Esophagus mucosa (tissue), 1 donor: ENCODE results near the gene PRODH2. TPM values are rescaled to one million over a fixed set of nuclear protein-coding genes. Genes with fewer than 3 reads are reported as not detected.
"Not testable (repeated sequence)": the region's sequence is repeated elsewhere in the genome, so short reads cannot be mapped to it uniquely, and the experiment has no call there.

Experiments
- ATAC-seq: fragments of 200-7000 bp; cut with Tn5 transposase; one replicate; pipeline ENCODE4 v1.9.1; 2020
- total RNA-seq: library from RNA; stranded (reverse); gene quantifications from one replicate; pipeline ENCODE4 v1.2.4, GENCODE V29; 2023
- donor health status: DM: yes; HTN: yes; CAD: no.

PRODH2 gene
- total RNA-seq, 1 donor from 2014 or later = not detected

DNA sequence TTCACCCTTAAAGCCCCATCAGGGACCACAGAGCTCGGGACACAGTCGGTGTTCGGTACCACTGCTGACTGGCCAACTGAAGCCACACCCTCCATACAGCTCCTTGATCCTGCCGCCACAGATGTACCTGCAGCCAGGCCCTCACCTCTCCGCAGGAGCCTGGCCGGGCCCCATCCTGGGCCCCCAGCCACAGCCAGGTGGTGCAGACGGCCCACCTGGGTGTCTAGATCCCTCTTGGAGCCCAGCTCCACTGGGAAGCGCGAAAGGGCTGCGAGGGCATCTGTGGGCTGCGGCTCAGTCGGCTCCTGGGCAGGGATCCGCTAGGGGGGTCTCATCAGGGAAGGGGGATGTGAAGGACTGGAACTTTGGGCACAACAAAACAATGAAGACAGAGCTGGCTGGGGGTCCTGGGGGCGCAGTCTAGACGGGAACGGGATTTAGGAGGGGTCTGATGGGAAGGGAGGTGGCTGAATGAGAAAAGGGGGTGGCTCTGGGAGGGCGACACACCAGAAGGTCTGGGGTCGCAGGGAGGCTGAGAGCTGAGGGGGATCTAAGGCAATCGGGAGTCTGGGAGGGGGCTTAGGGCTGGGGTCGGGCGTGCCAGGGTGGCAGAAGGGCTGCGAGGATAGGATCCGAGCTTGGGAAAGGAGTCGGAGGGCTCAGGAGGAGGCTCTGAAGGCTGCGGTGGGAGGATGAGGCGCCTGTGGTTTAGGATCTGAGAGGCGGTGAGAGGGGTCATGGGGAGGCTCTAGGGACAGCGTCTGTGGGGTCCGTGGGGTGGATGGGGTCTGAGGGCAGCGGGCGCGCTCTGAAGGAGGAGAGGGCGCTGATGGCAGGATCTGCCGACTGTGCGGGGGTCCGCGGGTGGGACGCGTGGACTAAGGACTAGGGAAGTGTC, 15.8 kb downstream of the PRODH2 start:
- peak; percentile 19 for ATAC-seq

DNA sequence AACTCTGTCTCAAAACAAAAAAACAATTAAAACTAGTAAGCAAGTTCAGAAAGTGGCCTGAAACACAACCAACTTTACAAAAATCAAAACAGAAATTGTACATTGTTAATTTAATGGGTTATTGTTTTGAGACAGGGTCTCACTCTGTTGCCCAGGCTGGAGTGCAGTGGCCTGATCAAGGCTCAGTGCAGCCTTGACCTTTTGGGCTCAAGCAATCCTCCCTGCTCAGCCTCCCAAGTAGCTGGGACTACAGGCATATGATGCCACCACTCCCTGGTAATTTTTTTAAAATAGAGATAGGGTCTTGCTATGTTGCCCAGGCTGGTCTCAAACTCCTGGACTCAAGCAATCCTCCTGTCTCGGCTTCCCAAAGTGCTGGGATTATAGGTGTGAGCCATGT, 17.1 kb downstream of the PRODH2 start:
- not testable (repeated sequence) for ATAC-seq

DNA sequence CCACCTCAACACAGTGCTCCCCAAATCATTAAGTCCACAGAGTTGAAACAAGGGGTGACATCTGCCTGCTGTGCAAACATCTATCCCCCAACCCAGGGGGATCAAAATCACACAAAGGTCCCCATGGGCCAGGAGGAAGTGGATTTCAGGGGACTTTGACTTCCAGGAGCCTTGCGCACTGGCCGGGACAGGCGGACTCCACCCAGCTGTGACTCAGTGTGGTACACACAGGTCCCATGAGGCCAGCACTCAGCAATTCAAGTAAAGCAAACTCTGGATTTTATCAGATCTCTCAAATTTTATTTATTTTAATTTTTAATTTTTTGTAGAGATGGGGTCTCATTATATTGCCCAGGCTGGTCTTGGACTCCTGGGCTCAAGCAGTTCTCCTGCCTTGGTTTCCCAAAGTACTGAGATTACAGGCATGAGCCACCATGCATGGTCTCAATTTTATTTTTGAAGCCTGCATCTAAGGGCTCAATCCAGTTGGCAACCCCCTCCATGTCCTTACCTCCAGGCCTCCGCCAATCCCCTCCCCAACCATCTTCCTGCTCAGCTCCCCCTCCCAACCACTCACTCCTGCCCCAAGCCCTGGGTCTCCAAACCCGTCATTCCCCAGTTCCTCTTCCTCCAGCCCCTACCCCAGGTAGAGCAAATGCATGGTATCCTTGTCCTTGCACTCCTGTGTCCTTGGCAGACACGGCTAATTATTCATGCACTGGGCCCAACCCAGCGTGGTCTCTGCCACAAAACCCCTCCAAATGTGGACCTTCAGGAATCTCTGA, 19.1 kb downstream of the PRODH2 start:
- ATAC-seq = no peak

DNA sequence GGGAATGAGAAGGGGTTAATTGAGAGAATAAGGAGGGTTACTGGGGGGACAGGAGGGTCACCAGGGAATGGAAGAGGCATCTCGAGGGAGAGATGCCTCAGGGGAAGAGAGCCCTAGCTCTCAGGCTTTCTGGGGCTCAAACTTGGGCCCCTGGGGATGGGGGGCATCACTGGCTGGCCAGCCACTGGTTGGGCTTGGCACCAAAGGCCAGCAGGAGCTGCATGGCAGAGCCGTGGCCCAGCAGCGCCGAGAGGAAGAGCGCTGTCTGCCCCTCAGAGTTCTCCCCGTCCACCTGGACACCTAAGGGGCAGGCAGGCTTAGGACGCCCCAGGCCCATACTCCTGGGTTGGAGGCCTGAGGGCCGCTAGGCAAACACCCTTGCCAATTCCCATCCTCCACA, 19.8 kb downstream of the PRODH2 start:
- ATAC-seq = no peak

DNA sequence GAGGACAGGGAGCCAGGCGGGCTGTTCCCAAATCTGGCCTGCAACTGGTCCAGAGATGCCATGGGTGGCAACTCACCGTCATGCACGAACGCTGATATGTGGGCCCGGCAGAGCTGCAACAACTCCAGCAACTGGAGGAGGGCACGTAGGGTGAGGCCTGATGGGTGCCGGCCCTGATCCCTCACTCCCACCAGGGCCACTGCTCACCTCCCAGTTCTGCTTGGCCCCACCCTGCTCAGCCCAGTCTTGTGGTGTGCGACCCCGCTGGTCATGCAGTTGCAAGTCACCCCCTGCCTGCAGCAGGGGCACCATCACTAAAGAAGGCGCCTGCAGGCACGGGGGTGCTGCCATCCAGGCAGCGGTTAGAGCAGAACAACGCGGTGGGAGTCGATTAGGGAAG, 20.3 kb downstream of the PRODH2 start:
- no peak for ATAC-seq

DNA sequence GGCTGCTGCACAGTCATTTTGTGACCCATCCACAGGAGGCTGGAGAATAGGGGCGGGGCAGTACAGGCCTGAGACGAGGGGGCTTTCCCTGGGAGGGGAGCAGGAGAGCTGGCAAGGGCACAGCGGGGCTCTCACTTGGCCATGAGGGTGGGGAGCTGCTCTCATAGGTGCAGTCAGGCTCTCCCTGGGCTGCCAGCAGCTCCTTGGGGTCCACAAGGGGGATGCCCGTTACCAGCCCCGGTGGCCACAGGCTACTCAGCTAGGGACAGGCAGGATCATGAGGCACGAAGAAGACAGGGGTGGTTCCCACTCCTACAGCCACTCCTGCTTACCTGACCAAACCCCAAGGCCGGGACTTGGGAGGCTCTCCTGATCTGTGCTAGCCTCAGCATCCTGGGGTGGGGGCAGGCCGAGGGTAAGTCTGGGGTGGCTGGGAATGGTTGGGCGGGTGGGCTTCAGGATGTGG, 20.8 kb downstream of the PRODH2 start:
- ATAC-seq = no peak

DNA sequence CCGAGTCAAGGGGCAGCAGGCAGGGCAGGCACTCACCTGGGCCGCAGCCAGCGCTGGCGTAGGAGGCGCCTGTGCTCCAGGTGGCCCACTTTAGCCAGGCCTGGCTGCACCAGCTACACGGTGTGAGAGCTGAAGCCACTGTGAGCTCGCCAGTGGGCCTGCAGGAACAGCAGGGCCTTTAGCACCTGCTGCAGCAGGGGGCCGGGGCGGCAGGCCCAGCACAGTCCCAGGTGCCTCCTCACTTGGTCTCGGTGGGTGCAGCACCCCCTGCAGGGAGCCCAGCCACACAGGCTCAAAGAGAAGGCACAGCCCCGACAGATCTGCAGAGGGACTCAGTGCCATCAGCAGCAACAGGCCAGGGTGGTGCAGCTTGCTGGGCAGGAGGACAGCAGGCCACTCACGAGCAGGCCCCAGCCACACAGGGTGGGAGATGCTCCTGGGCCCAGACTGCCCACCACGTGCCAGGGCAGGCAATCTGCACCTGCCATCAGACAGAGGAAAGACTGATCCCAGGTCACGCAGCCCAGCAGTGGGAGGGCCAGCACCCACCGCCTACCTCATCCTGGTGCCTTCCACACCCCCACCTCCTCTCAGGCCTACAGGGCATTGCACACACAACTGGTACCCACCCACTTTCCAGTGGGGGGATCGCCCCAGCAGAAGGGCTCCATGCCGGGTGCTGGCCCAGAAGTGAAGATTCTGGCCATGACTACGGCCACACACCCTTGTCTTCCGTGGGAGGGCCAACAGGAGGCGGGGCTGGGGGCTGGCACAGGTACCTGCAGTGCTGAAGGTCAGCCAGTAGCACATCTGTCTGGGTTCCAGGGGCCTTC, 21.4 kb downstream of the PRODH2 start:
- ATAC-seq = no peak

DNA sequence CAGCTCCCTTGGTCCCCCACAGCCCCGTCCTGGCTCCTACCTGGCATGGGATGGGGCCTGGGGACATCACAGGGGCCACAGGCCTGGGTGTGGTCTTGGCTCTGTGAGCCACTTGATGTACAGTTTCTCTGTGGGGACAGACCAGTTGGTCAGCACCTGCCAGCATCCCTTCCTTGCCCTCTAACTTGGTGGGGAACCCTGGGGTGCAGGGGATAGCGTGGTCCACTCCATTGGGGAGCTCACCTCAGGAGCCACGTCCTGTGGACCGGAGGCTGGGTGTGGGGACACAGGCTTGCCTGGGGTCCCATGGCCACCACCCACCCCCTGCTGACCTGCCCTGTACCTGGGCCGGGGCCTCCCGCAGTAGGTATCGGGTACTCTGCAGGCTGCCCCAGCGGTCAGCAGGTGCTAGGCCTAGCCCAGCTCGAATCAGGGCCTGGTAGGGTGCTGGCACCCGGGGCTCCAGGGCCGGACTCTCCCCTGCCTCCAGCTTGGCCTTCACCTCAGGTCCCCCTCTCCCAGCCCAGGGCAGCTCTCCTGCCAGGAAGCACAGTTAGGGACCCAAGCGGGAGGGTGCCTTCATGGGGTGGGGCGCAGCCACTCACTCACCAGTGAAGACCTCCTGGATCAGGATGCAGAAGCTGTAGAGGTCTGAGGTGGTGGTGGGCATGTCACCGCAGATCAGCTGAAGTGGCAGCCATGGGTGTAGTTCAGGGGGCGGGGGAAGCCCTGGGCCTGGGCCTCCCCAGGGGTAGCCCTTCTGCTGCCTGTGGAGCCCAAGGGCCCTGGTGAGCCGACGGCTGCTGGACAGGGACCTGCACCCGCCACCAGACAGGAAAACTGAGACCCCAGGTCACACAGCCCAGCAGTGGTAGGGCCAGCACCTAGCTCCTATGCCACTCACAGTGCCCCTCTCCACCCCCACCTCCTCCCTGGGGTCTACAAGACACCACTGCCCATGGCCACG, 22.4 kb downstream of the PRODH2 start:
- ATAC-seq = no peak

DNA sequence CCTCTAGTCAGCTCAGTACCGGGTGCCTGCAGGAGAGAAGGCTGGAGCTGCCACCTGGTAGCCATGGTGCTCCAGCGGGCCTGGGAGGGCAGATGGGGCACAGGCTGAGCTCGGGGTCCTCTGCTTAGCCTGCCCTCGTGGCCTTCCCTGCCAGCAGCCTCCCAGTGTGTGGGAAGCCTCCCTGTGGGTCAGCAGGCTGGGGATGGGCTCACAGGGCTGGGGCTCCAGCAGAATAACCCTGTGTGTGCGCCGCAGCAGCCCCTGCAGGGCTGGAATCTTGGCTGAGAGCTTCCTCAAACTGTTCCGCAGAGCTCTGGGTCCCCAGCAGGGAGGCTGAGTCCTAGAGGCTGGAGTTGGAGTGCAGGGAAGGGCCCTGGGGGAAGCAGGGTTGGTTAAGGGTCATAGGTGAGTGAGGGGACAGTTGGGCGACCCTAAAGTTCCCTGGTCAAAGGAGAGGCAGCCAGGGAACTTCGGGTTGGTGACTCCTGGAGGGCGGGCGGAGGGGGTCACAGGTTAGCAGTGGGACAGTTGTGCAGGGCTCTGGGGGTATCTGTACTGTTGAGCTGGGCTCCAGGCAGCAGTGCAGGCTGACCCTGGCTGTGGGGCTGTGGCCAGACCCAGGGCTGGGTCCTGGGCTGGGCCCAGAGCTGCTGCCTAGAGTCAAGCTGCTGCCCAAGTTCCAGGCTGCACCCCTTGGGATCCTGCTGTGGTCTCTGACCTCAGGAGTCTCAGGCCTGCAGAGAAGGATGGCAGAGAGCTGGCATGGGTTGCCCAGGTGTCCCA, 23.3 kb downstream of the PRODH2 start:
- no peak for ATAC-seq

DNA sequence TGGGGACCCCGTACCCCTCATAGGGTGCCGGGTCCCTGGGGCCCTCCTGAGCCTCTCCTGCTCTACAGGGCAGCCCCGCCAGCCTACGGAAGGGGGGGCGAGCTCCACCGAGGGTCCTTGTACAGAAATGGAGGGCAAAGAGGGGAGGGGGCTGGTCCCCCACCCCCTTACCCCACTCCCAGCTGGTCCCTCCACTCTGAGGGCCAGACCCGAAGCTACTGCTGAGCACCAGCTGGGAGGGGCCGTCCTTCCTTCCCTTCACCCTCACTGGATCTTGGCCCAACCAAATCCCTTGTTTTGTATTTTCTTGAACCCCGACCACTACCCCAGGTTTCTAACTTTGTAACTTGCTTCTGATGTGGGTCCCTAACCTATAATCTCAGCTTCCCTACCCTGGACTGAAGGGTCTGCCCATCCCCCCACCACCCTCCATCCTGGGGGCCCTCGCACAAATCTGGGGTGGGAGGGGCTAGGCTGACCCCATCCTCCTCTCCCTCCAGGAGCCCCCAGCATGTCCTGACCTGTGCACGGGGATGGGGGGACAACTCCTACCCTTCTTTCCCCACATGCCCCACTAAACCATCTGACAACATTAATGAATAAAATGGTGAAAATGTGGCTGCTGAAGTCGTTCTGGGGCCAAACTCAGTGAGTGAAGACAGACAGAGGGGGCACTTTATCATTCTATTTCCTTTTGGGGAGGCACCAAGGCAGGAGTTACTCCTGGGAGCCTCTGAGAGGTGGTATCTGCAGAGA, 24.3 kb downstream of the PRODH2 start:
- no peak for ATAC-seq

DNA sequence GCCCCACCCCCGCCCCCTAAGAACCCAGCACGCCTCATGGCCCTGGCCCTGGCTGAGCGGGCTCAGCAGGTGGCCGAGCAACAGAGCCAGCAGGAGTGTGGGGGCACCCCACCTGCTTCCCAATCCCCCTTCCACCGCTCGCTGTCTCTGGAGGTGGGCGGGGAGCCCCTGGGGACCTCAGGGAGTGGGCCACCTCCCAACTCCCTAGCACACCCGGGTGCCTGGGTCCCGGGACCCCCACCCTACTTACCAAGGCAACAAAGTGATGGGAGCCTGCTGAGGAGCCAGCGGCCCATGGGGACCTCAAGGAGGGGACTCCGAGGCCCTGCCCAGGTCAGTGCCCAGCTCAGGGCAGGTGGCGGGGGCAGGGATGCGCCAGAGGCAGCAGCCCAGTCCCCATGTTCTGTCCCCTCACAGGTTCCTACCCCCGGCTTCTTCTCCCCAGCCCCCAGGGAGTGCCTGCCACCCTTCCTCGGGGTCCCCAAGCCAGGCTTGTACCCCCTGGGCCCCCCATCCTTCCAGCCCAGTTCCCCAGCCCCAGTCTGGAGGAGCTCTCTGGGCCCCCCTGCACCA, 25.3 kb downstream of the PRODH2 start:
- ATAC-seq = no peak

DNA sequence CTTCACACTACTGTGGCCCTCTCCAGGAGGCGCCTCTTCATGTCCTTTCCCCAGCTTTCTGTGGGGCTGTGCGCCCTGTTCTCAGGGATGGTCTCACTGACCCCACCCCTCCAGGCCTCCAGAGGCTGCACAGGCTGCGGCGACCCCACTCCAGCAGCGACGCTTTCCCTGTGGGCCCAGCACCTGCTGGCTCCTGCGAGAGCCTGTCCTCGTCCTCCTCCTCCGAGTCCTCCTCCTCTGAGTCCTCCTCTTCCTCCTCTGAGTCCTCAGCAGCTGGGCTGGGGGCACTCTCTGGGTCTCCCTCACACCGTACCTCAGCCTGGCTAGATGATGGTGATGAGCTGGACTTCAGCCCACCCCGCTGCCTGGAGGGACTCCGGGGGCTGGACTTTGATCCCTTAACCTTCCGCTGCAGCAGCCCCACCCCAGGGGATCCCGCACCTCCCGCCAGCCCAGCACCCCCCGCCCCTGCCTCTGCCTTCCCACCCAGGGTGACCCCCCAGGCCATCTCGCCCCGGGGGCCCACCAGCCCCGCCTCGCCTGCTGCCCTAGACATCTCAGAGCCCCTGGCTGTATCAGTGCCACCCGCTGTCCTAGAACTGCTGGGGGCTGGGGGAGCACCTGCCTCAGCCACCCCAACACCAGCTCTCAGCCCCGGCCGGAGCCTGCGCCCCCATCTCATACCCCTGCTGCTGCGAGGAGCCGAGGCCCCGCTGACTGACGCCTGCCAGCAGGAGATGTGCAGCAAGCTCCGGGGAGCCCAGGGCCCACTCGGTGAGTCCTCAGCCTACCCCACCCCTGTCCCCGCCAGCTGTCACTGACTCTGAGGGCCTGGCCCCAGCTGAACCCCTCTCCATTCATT, 26.1 kb downstream of the PRODH2 start:
- no peak for ATAC-seq

DNA sequence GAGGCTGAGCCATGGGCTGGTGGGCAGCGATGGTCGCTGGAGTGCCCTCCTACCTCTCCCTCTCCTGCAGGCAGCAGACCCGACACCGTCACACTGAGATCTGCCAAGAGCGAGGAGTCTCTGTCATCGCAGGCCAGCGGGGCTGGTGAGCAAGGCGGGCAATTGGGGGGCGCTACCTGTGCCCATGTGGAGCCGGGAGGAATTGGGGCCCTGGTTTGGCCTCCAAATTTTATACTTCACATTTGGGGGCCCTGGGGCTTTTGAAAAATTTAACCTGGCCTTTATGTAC, 27.4 kb downstream of the PRODH2 start:
- ATAC-seq = no peak

DNA sequence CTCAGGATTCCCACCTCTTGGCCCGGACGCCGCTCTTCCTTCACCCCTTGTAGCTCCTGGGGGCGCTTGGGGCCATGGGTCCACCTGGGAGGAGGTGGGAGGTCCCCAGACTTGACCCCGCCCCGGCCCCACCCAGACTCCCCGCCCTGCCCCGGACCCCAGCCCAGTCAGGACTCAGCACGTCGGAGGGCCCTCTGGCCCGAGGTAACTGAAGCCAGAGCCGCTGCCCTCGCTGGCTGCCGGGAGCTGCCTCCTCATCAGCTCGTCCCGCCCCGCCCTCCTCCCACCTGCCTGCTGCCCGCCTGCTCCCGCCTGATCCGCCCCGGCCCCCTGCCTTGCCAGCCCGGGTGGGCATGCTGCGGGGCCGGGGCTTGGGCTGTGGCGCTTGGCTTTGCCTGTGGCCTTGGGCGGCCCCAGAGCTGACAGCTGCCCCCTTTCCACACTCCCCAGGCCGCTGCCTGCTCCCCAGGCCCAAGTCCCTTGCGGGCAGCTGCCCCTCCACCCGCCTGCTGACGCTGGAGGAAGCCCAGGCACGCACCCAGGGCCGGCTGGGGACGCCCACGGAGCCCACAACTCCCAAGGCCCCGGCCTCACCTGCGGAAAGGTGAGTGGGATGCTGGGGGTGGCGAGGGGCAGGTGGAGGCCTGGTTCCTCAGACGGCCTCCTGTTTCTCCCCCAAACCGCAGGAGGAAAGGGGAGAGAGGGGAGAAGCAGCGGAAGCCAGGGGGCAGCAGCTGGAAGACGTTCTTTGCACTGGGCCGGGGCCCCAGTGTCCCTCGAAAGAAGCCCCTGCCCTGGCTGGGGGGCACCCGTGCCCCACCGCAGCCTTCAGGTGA, 27.9 kb downstream of the PRODH2 start:
- ATAC-seq = no peak

DNA sequence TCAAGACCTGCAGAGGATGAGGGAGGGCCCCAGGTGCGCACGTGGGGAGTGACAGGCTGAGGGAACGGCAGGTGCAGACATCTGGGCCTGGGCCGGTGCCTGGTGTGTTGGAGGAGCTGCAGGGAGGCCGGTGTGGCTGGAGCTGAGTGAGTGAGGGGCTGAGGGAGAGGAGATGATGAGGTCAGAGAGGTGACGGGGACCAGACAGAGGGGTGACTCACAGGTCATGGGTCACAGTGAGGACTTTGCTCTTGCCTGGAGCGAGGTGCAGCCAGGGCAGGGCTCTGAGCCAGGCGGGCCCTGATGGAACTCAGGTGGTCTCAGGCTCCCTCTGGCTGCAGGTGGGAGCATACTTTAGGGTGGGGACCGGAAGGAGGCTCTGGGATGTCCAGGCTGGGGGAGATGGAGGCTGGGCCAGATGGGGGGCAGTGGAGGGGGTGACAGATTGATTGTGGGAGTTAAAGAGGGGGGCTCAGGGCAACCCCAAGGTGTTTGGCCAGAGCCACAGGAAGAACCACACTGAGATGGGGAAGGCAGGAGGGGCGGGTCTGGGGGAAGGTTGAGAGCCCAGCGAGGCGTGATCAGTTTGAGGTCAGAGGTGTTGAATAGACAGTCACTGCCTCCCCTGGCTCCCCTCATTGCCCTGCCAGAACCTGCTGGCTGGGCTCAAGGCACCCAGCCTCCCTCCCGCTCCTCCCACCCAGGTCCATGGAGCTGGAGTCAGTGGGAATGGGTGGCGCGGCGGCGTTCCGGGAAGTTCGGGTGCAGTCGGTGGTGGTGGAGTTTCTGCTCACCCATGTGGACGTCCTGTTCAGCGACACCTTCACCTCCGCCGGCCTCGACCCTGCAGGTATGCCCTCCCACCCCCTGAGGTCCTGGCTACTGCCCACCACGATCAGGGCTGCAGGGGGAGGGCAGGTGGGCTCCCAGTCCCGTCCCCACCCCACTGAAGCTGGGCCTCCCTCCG, 28.9 kb downstream of the PRODH2 start:
- ATAC-seq = no peak

DNA sequence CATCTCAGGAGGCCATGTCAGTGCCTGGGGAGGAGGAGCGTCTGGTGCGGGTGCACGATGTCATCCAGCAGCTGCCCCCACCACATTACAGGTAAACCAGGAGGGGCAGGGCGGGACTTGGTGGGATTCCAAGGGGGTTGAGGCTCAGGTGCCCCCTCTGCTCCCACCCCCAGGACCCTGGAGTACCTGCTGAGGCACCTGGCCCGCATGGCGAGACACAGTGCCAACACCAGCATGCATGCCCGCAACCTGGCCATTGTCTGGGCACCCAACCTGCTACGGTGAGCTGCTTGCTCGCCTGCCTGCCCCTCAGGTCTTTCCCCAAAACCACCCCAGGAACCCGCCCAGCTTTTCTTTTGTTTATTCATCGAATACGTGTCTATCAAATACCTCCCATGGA, 30.1 kb downstream of the PRODH2 start:
- ATAC-seq = no peak

DNA sequence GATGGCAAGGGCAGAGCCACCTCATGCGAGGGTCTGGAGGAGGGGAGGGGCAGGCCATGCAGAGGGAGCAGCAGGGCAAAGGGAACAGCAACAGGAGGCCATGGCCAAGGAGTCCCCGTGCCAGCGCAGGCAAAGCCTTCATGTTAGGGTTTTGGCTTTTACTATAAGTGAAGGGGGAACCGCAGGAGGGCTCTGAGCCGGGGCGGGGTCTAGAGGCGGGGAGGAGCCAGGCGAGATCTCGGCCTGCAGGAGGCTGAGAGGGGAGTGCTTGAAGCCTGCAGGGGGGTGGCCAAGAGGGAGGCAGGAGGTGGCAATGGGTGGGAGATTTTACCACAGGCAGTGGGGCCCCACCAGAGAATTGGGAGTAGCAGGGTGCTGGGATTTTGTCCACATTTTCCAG, 31.0 kb downstream of the PRODH2 start:
- ATAC-seq = no peak
